Coronary artery (tissue), 2 donors: ENCODE measurements around the gene RBM33.
A peak's percentile ranks its signal among the peaks of the same experiment; 100 is the strongest.

Experiments
- DNase-seq: peaks from one replicate; pipeline ENCODE4 v3.0.0-alpha.2; 2017; ENCODE audit warnings: low spot score
- H3K27ac ChIP-seq, 2 donors: fragments of 200-600 bp; sonication (generic); one replicate each; pipeline ENCODE4 v1.5.1; 2016 to 2019
- H3K4me3 ChIP-seq: fragments of 200-600 bp; sonication (generic); 2 replicates; pipeline ENCODE4 v1.5.1; 2016; ENCODE audit warnings: mild to moderate bottlenecking, moderate library complexity
- TF ChIP-seq, protein P1 (sequence below): fragments of 200-600 bp; sonication (generic); IDR thresholded peaks from one replicate; pipeline ENCODE4 v1.5.1; 2019; ENCODE audit warnings: antibody characterized with exemption

RBM33 gene

DNA sequence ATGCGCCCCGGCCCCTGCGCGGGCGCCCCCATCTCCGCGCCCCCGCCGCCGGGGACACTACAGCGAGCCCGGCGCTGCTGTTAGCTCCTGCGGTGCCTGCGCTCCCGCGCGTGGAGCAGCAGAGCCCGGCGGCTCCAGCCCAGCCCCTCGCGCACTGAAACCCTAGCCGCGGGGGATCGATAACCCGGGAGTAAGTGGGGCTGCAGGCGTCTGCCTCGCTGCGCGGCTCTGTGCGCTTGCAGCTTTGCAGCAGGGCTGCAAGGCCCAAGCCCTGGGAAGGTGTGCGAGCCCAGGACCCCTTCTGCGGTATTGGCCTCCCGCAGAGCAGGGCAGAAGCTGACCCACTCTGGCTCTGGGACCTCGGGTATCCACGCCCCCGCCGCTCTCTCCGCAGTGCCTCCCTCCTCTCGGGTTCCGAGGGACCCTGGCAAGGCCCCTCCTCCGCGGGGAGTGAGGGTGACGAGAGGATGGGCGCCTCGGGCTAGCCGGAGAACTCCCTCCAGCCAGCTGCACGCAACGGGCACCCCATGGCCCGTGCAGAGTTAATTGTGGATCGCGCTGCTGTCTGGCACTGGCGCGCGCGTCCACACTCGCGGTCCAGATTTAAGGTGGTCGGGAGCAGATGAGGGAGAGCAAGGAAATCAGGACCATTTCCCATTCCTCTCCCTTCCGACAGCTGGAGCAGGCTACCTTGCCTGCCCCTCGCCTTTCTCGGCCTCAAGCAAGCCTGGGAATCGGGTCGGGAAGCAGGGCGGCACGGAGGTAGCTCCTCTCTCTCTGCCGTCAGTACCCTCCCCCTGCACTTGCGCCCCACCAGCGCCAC, 165.7 kb downstream of the RBM33 start:
- DNase-seq, result no peak
- TF ChIP-seq, protein P1, sequence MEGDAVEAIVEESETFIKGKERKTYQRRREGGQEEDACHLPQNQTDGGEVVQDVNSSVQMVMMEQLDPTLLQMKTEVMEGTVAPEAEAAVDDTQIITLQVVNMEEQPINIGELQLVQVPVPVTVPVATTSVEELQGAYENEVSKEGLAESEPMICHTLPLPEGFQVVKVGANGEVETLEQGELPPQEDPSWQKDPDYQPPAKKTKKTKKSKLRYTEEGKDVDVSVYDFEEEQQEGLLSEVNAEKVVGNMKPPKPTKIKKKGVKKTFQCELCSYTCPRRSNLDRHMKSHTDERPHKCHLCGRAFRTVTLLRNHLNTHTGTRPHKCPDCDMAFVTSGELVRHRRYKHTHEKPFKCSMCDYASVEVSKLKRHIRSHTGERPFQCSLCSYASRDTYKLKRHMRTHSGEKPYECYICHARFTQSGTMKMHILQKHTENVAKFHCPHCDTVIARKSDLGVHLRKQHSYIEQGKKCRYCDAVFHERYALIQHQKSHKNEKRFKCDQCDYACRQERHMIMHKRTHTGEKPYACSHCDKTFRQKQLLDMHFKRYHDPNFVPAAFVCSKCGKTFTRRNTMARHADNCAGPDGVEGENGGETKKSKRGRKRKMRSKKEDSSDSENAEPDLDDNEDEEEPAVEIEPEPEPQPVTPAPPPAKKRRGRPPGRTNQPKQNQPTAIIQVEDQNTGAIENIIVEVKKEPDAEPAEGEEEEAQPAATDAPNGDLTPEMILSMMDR, result no peak
- no peak overlapping the region for H3K27ac ChIP-seq
- peak overlapping the region; percentile 57 for H3K4me3 ChIP-seq

DNA sequence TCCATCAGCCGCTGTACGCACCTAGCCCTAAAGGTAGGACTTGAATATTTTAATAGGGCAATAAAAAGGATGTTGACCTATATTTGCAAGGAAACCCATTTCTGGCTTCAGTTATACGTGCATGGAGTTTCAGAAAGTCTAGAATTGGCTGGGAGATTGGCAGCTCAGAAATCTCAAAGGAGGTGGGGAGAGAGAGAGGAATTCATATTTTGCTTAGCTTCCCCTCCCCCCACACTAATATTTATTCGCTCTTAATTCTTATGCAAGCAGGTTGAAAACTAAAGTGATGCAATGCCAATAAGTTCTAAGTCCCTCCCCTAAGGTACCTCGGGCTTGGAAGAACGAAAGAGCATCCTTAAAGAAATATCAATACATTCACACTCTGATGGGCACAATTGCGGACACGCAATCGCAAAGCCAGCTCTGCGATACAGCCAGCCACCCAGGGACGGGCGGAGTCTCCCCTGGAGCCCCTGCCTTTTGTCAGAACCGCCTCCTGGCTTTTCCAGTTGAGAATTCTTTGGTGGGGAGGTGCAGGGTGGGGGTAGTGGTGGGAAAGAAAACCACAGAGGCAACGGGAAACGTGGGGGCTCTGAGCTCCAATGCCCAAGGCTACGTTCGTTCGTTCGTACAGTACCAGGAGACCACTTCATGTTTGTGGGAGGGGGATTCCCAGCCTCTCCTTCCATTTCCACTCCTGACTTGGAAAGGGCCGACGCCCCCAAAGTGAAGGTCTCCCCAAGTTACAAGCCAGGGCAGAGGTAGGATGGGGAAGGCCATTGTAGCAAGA, 166.5 kb downstream of the RBM33 start:
- DNase-seq, result no peak
- TF ChIP-seq, protein P1, result no peak
- Histone ChIP-seq H3K4me3 (no peak overlapping the region), H3K27ac (no peak overlapping the region)

DNA sequence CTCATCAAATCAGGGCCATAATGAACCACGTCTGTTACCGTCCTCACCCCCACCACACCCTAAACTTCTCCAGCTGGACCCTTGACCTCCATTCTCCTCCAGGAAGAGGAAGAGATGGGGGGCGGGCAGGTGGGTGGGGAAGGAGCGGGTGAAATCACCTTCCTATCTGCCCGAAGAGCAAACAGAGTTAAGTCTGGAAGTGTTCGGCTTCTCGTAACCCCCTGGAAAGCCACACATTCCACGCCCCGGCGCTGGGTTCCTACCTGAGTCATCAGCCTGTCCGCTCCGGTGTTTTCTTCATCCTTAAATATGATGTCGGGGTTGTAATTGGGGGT, 167.1 kb downstream of the RBM33 start:
- Histone ChIP-seq H3K27ac (no peak overlapping the region), H3K4me3 (no peak overlapping the region)
- TF ChIP-seq, protein P1, result no peak
- DNase-seq, result no peak

DNA sequence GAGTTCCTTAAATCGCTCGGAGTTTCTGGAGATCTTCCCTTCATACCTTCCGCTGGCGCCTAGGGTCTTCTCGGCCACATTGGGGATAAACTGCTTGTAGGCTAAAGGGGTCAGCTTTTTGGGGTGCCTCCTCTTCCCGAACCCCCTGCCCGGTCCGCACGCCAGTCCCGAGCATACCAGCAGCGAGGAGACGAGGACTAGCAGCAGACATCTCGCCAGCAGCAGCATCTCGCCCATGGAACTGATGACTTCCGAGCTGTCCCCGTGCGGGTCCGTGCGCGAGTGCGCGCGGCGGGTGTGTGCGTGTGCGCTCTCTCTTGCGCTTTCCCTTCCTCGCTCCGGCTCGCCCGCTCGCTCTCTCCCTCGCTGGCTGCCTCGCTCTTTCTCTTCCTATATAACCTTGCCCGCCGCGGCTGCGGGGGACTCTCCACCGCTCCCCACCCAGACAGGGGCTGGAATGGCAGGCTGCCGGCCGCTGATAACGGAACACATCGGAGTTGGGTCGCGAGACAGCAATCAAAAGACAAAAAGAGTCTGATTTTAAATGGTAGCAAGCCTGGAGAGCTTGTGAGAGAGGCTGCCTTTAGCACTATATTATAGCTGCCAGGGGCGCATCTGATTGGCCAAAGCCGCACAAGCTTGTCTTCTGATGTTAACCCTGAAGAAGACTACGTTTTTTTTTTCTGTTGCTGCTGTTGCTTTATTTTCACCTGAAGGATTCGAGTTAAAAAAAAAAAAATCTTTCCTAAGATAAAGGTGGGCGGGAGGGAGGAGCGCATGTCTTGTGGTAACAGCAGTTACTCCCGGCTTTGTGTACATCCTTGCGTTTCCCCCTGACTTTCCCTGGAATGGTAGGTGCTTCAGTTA, 167.7 kb downstream of the RBM33 start, which contains the start of gene SHH:
TSS of gene SHH (minus strand) at position 569 of the 867 bp plus-strand sequence. CDS start at position 228, 341 bp downstream.
- no peak for DNase-seq

DNA sequence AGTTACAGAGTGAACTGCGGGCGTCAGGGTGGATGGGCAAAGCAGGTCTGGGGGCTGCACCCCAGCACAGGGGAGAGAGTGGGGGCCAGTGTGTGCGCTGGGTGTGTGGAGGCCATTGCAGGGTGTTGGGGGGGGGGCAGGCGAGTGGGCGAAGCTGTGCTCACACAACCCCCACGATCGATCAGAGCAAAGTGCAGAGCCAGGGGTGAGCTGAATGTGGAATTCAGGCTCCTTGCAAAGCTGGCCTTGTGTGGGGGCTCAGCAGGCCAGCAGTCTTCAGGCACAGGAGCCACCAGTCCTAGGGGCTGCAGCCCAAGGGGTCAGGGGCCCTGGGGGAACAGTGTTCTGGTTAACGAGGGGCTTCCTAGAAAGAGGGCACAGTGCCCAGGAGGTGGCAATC, 168.7 kb downstream of the RBM33 start:
- no peak overlapping the region for H3K4me3 ChIP-seq
- no peak for DNase-seq
- no peak overlapping the region for H3K27ac ChIP-seq
- TF ChIP-seq, protein P1, result no peak

More for the DNA sequence above, 167.7 kb downstream of the RBM33 start, which contains the start of gene SHH:
- peak within 1 kb of the TSS; percentile 38 for H3K4me3 ChIP-seq
- TF ChIP-seq, protein P1, result no peak
- no peak within 1 kb of the TSS for H3K27ac ChIP-seq

DNA sequence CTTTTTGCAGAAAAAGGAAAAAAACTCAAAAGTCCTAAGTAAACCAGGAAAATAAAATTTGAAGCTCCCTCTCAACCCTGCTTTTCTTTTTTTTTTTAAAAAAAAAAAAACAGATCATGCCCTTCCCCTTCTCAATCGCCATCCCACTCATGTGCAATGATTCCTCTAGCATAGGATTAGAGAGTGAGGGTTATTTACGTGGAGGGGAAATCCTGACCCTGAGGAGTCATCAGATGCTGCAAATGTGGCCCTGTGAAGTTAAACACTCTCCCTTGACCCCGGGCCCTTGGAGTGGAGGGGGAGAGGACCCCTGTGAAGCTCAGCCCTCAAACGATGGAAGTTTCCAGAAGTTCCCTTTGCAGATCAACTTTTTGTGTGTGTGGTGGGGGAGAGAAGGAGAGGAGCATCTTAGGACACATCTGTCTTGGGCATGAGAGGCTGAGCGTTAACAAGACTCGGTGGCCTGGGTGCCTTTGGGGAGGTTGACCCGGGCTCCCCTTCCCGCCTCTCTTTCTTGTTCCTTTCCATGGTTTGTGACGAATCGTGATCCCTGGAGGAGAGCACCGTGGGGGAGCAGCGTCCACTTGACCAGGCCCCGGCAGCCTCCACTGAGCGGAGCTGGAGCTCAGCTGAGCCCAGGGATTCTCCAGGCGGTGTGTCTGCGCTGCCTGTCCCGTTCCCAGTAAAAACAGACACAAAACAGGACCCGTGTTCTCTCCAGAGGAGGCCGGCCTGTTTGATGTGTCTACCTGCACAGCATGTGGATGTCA, 169.3 kb downstream of the RBM33 start:
- H3K27ac ChIP-seq, result no peak overlapping the region
- no peak for DNase-seq
- no peak overlapping the region for H3K4me3 ChIP-seq
- TF ChIP-seq, protein P1, result no peak
